NOMO-1 treated with DMSO at 0.1 percent for 48 hours (cell line): Measurements from ENCODE around the gene INPP1.

ENCODE experiments used
- DNase-seq: peaks from one replicate; lab custom pipeline; 2025; ENCODE audit not compliant: unreplicated experiment; lab: John Stamatoyannopoulos, UW

The INPP1 gene

DNA sequence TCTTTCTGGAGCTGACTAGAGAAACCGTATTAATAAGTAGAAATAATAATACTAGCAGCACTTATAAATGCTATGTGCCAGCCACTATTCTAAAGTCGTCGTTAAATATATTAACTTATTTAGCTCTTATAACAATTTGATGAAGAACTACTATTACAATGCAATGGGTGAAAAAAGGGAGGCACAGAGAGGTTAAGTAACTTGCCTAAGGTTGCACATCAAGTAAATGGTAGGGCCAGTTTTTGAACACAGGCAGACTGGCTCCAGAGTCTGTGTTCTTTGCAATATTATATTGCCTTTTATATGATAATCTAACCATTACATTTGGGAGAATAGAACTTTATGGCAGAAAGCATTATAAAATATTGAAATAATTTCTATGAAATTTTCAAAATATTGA is 17.6 kb downstream of the INPP1 start:
- DNase-seq: no peak

- DNase-seq: no peak
These were observed 18.2 kb downstream of the INPP1 start for GRCh38 chr2:190361572-190361971.

GRCh38 chr2:190362894-190363293 is 19.5 kb downstream of the INPP1 start:
- DNase-seq: no peak

- DNase-seq: no peak
These were observed 22.3 kb downstream of the INPP1 start for GRCh38 chr2:190365499-190366204.

DNA sequence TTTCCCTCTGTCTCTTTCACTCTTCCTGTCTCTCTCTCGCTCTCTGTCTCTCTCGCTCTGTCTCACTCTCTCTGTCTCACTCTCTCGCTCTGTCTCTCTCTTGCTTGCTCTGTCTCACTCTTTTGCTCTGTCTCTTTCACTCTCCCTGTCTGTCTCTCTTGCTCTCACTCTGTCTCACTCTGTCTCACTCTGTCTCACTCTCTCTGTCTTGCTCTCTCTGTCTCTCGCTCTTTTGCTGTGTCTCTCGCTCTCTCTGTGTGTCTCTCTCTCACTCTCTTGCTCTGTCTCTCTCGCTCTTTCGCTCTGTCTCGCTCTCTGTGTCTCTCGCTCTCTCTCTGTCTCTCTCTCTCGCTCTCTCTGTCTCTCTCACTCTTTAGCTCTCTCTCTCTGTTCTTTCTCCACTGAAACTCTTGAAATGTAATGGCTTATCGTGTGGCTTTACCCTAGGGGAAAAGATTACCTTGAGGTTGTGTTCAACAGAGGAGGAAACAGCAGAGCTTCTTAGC is 22.9 kb downstream of the INPP1 start:
- no peak for DNase-seq

GRCh38 chr2:190367091-190367490 is 23.7 kb downstream of the INPP1 start:
- DNase-seq: no peak

DNA sequence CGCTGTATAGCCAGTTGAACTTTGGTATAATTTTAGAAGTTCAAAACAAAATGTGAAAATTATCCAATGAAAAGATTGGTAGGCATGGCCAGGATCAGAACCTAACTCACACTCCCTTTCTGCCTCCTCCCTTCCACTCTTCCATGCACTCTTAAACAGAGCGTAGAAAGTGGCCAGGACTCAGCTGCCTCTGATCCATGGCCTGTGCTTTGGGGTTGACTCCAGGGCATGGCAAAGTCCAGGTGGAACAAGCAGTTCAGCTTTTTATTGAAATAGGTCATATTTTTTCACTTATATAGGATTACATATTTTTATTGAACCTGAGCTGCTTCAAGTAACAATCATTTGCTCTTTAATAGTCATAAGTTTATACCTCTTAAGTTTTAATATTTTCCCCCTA is 26.2 kb downstream of the INPP1 start:
- DNase-seq: no peak

DNA sequence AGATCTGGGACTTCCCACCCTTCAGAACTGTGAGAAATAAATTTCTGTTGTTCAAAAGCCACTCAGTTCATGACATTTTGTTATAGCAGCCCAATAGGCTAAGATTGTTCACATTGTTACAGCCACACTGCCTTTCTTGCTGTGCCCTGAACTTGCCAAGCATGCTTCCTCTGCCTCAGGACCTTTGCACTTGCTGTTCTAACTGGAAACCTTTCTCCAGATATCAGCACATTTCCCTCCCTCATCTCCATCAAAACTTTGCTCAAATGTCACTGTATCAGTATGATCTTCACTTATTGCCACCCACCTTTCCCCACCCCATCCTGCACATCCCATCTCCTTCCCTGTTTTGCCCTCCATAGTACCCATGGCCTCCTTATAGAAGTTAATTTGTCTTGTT is 32.7 kb downstream of the INPP1 start:
- DNase-seq: no peak

DNA sequence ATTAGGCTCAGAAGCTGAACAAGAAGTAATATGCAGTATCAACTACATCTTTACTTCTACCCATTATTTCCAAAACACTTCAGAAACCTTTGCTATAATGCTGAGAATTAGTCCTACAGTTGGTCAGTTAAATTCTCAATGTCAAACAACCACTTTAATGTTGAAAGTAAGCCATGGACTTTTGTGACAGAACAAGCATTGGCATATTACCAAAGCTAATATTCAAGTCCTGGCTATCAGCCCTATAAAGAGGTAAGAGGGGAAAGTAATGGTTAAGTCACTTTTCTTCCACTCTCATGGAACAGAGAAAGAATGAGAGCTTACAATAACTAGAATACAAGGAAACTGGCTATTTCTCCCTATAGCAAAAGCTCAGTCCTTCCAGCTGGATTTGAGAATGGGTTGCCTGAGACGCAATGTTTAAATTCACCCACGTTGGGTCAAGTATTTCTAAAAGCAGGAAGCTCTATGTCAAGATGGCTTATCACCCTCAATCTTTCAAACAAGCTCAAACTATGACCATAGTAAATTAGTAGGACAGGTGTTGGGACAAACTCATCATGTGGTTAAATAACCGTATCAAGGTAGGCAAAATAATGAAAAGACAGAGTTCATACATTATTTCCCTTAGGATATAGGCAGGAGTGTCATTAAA is 33.3 kb downstream of the INPP1 start:
- DNase-seq: no peak

GRCh38 chr2:190378880-190379237 is 35.5 kb downstream of the INPP1 start:
- no peak for DNase-seq

DNA sequence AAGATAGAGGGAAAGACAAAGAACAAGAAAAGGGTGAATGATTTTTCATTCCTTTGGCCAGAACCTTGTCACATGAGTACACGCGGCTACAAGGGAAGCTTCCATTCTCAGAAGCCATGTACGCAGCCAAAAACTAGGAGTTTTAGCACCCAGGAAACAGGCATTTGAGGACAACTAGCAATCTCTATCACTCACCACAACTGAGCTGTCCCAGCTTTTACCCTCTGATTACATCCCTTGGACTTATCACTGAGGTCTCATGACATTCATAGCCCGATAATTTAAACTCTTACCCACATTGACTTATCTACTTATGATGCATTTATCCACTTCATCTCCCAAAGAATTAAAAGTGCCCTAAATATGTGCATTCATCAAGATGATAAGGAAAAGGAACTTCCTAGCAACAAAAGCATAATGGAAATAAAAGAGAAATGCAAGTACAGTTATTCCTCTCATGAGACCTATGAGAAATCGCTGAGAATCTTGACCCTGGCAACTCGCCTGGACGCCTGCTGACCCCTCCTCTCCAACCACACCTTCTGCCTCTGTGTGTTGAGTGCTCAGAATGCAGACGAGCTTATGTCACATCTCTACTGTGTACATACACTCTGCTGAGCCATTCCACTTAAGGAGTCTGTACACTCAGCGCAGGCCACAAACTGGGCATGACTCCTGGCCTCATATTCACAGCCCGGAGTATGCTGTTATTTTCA is 36.0 kb downstream of the INPP1 start:
- DNase-seq: no peak

DNA sequence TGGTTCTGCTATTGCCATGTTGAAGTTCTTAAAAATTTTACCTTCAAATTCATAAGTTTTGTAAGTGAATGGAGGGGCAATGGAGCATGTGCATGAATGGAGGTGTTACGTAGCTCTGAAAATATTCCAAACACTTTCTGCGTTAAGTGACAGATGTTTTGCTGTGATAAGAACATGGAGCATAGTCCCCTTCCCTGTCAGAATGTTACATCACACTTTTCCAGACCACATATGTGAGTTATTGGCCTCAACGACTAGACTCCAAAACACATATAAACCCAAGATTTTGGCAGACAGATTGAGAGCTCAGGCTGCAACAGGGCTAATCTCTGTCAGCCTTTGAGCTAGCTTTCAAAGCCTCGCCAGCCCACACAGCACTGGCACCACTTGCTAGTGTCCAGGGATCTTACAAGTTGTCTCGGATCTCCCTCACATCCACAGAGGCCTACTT is 37.6 kb downstream of the INPP1 start:
- no peak for DNase-seq

GRCh38 chr2:190382851-190383250 is 39.5 kb downstream of the INPP1 start:
- DNase-seq: peak; percentile 32

DNA sequence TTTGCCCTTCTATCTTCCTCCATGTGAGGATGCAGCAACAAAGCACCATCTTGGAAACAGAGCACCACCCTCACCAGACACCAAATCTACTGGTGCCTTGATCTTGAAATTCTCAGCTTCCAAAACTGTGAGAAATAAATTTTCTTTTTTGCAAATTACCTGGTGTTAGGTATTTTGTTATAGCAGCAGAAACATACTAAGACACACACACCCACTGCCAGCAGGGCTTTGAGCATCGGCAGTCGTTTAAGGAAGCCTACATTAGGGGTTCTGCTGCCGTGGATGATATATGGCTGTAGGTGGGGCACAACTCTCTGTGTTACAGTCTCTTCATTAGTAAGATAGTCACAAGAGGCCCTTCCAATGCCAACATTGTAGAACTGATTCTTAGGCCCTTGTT is 44.0 kb downstream of the INPP1 start:
- no peak for DNase-seq

DNA sequence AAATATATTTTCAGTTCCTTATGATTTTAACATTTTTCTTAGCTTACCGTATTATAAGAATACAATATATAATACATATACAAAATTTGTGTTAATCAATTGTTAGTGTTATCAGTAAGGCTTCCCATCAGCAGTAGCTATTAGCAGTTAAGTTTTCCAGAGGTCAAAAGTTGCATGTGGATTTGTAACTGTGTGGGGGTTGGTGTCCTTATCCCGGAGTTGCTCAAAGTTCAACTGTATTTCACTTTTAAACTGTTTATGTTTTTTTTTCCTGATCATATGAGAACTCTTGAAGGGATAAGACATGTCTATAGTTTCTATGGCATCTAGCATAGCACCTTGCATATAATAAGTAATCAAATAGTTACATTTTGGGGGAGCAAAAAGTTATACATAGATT is 52.9 kb downstream of the INPP1 start:
- DNase-seq: no peak

- no peak for DNase-seq
These were observed 59.7 kb downstream of the INPP1 start for GRCh38 chr2:190402986-190403603.

- peak; percentile 86 for DNase-seq
These were observed 61.1 kb downstream of the INPP1 start for GRCh38 chr2:190404487-190404886.

GRCh38 chr2:190405070-190405469 is 61.7 kb downstream of the INPP1 start:
- no peak for DNase-seq

GRCh38 chr2:190405995-190406394 is 62.6 kb downstream of the INPP1 start:
- no peak for DNase-seq

DNA sequence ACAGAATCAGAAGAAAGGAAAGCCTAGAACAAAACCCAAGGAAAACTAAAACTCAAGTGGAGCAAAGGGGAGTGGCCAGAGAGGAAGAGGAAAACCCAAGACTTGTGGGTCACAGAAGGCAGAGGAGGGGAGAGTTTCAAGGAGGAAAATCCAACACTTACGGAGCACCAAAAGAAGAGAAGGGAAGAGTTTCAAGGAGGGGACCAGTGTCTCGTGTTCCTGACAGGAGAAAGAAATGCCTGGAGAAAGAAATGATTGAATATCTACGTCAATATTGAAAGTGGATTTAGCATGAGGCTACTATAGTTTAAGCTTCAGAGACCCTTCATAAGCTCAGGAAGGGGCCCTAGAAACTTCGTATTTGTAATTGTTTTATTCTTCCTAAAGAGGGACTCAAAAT is 63.4 kb downstream of the INPP1 start:
- DNase-seq: no peak

GRCh38 chr2:190407246-190407661 is 63.9 kb downstream of the INPP1 start:
- no peak for DNase-seq
